Natural killer cell (primary cell): ENCODE measurements around the gene PTGR2. TPM values are rescaled to one million over a fixed set of nuclear protein-coding genes. Genes with fewer than 3 reads are reported as not detected.
A peak's percentile ranks its signal among the peaks of the same experiment; 100 is the strongest.

Experiments used
- ATAC-seq, 3 donors: fragments of 150-1000 bp in 2 of 3; fragments of 200-7000 bp in 1 of 3; cut with Tn5 transposase; 1 replicate in 1 of 3; 2 replicates in 2 of 3; pipeline ENCODE4 v1.10.0; 2021; ENCODE audit warnings: mild to moderate bottlenecking in 2 of 3, moderate library complexity in 2 of 3
- DNase-seq, 2 donors: peaks; one replicate each; pipeline versions ENCODE4 v3.0.0 to v3.0.0-alpha.2; 2013 to 2021; ENCODE audit warnings: mixed read lengths in 1 of 2
- H3K27ac ChIP-seq: one replicate; pipeline ENCODE4 v1.5.1; 2013; ENCODE audit warnings: mild to moderate bottlenecking, low read length
- H3K27me3 ChIP-seq: one replicate; pipeline ENCODE4 v1.6.1; 2013; ENCODE audit warnings: low read length; ENCODE audit not compliant: control insufficient read depth, insufficient read depth
- H3K36me3 ChIP-seq: one replicate; pipeline ENCODE4 v1.6.1; 2013; ENCODE audit warnings: low read length; ENCODE audit not compliant: control insufficient read depth, insufficient read depth
- H3K4me1 ChIP-seq: one replicate; pipeline ENCODE4 v1.6.1; 2013; ENCODE audit warnings: low read length; ENCODE audit not compliant: control insufficient read depth, insufficient read depth
- H3K4me3 ChIP-seq: one replicate; pipeline ENCODE4 v1.5.1; 2013; ENCODE audit warnings: low read length
- H3K9me3 ChIP-seq: one replicate; pipeline ENCODE4 v1.6.1; 2013; ENCODE audit warnings: low read length; ENCODE audit not compliant: control insufficient read depth, insufficient read depth
- H3K27ac Mint-ChIP-seq, 2 donors: one replicate each; pipeline ENCODE4 v1.8.0; 2022; ENCODE audit warnings: mild to moderate bottlenecking in 2 of 2, mixed read lengths in 2 of 2, moderate library complexity in 1 of 2
- H3K27me3 Mint-ChIP-seq, 2 donors: one replicate each; pipeline ENCODE4 v1.8.0; 2022; ENCODE audit warnings: low read depth in 2 of 2, mixed read lengths in 2 of 2
- H3K36me3 Mint-ChIP-seq: one replicate; pipeline ENCODE4 v1.8.0; 2022; ENCODE audit warnings: mixed read lengths
- H3K4me1 Mint-ChIP-seq, 2 donors: one replicate each; pipeline ENCODE4 v1.8.0; 2022; ENCODE audit warnings: mixed read lengths in 2 of 2
- H3K4me3 Mint-ChIP-seq: one replicate; pipeline ENCODE4 v1.8.0; 2022; ENCODE audit warnings: mild to moderate bottlenecking, moderate library complexity, mixed read lengths
- H3K9me3 Mint-ChIP-seq, 2 donors: one replicate each; pipeline ENCODE4 v1.8.0; 2022; ENCODE audit warnings: mixed read lengths in 2 of 2
- CTCF ChIP-seq: fragments of 200-600 bp; IDR thresholded peaks from one replicate; pipeline ENCODE4 v1.8.0; 2022; ENCODE audit warnings: antibody characterized with exemption
- WGBS: methylation state at CpG from one replicate; pipeline ENCODE4 v1.1.7; 2013; ENCODE audit warnings: missing lambda C conversion rate; ENCODE audit not compliant: insufficient coverage; 5-methylcytosine and 5-hydroxymethylcytosine counted together
- intact Hi-C: fragments of 100-400 bp; cut with micrococcal nuclease; formaldehyde crosslinking; loops from one replicate; pipeline ENCODE4 v1.14.2; 2022
- total RNA-seq, 4 donors: library from RNA; stranded (reverse); fragments of 120-200 nt in 1 of 4; gene quantifications; one replicate each; pipeline versions ENCODE4 v1.2.3 to v1.2.4, GENCODE V29; 2013 to 2022

The PTGR2 gene
- 1 to 10 TPM in 2 of 3 donors, under 1 TPM in 1; 0.48 to 1.5 (median 1.5) TPM for total RNA-seq
- total RNA-seq (2013), result 2.7 TPM

GRCh38 chr14:73851567-73852382 lies at the start of gene PTGR2:
TSS of gene PTGR2 (plus strand) at chr14:73851831. CDS start at chr14:73858863, 7,032 bp downstream.
- Mint-ChIP-seq H3K4me3 (peak within 1 kb of the TSS; percentile 97), H3K9me3 (no peaks in the 10 kb centered on the region), H3K4me1 (peaks cover 20 to 21% of the 10 kb centered on the region in 2 donors), H3K27ac (peak within 1 kb of the TSS; percentile 97 to 99), H3K27me3 (peaks cover 0 to 2% of the 10 kb centered on the region in 2 donors), H3K36me3 (no peaks in the 10 kb centered on the region)
- 2% methylated on average over 51 of the region's 51 CpGs for WGBS
- Histone ChIP-seq H3K9me3 (no peaks in the 10 kb centered on the region), H3K4me1 (peaks cover 14% of the 10 kb centered on the region), H3K27me3 (no peaks in the 10 kb centered on the region), H3K4me3 (peak within 1 kb of the TSS; percentile 55), H3K27ac (peak within 1 kb of the TSS; percentile 83), H3K36me3 (no peaks in the 10 kb centered on the region)
- intact Hi-C loops, result loop anchor here (1.0 kb wide), 1 partner anchor 35 kb away; the partner anchor contains the start of gene ZNF410
- no peak for TF ChIP-seq CTCF
- ATAC-seq (peak; percentile 93 to 97 (median 95)), DNase-seq (peak; percentile 86 to 97)

- no peak for TF ChIP-seq CTCF
- DNase-seq (no peak), ATAC-seq (no peak)
- no peaks in the 10 kb centered on the region for H3K4me1 ChIP-seq
- H3K36me3 Mint-ChIP-seq, result no peaks in the 10 kb centered on the region
- H3K4me3 Mint-ChIP-seq, result no peak overlapping the region
- H3K27ac ChIP-seq, result no peak overlapping the region
- WGBS, result 97% methylated on average over 10 of the region's 10 CpGs
- H3K27ac Mint-ChIP-seq, result no peak overlapping the region
- no peaks in the 10 kb centered on the region for H3K9me3 ChIP-seq
- H3K4me3 ChIP-seq, result no peak overlapping the region
- H3K36me3 ChIP-seq, result no peaks in the 10 kb centered on the region
- intact Hi-C loops, result no loop called here
- H3K27me3 ChIP-seq, result no peaks in the 10 kb centered on the region
- no peaks in the 10 kb centered on the region for H3K9me3 Mint-ChIP-seq
- peaks cover 0 to 3% of the 10 kb centered on the region in 2 donors for H3K27me3 Mint-ChIP-seq
- no peaks in the 10 kb centered on the region for H3K4me1 Mint-ChIP-seq
These were observed 49.0 kb upstream of the PTGR2 start for GRCh38 chr14:73802431-73803188.

GRCh38 chr14:73804636-73805035 lies 47.0 kb upstream of the PTGR2 start:
- Mint-ChIP-seq H3K9me3 (no peaks in the 10 kb centered on the region), H3K4me1 (no peaks in the 10 kb centered on the region), H3K4me3 (no peak overlapping the region), H3K27me3 (peaks cover 0 to 3% of the 10 kb centered on the region in 2 donors), H3K36me3 (no peaks in the 10 kb centered on the region), H3K27ac (no peak overlapping the region)
- Histone ChIP-seq H3K9me3 (no peaks in the 10 kb centered on the region), H3K4me1 (no peaks in the 10 kb centered on the region), H3K4me3 (no peak overlapping the region), H3K36me3 (no peaks in the 10 kb centered on the region), H3K27me3 (no peaks in the 10 kb centered on the region), H3K27ac (no peak overlapping the region)
- 95% methylated on average over 2 of the region's 2 CpGs for WGBS
- TF ChIP-seq CTCF, result no peak
- intact Hi-C loops, result no loop called here
- DNase-seq, result no peak
- no peak for ATAC-seq
